Caco-2 (cell line): ENCODE measurements around the gene NLK. TPM values are rescaled to one million over a fixed set of nuclear protein-coding genes. Genes with fewer than 3 reads are reported as not detected.

Source experiments
- BruUV-seq: library from RNA; stranded (reverse); fragments of 400-500 nt; replicated peaks from 2 replicates; lab custom pipeline; 2021; lab: Mats Ljungman, UMichigan
- CTCF ChIA-PET: fragments of 300-600 bp; sonication (Branson Sonifier 250); formaldehyde crosslinking; loops from one replicate; lab custom pipeline; 2022; ENCODE audit warnings: antibody characterized with exemption; lab: Charles Lee
- POLR2A ChIA-PET: fragments of 300-600 bp; sonication (Branson Sonifier 250); formaldehyde crosslinking; loops from one replicate; lab custom pipeline; 2022; ENCODE audit warnings: antibody characterized with exemption; lab: Charles Lee
- DNase-seq, 2 experiments: peaks; one replicate each; pipeline versions ENCODE4 v3.0.0 to v3.0.0-alpha.2; 2020 to 2022
- H3K27me3 ChIP-seq: replicated peaks from 2 replicates; pipeline ENCODE4 v1.6.0; 2011; ENCODE audit warnings: low read length; ENCODE audit not compliant: control insufficient read depth, insufficient read depth
- H3K36me3 ChIP-seq: 2 replicates; pipeline ENCODE4 v1.5.1; 2011; ENCODE audit warnings: low read length; ENCODE audit not compliant: control insufficient read depth, insufficient read depth
- H3K4me1 ChIP-seq: fragments of 250-450 bp; sonication (Bioruptor Pico); 2 replicates; pipeline ENCODE4 v1.5.1; 2020; ENCODE audit warnings: mild to moderate bottlenecking
- H3K4me3 ChIP-seq: 2 replicates; pipeline ENCODE4 v1.5.1; 2011; ENCODE audit warnings: low read depth, mild to moderate bottlenecking, control low read depth, low read length
- H3K9me3 ChIP-seq: fragments of 250-450 bp; sonication (Bioruptor Pico); 2 replicates; pipeline ENCODE4 v1.5.1; 2020; ENCODE audit warnings: mild to moderate bottlenecking, moderate library complexity
- H3K27ac Mint-ChIP-seq: one replicate; pipeline ENCODE4 v1.8.0; 2022; ENCODE audit warnings: mixed read lengths; ENCODE audit not compliant: unreplicated experiment
- H3K27me3 Mint-ChIP-seq: one replicate; pipeline ENCODE4 v1.8.0; 2022; ENCODE audit warnings: mixed read lengths; ENCODE audit not compliant: insufficient read depth, unreplicated experiment
- H3K36me3 Mint-ChIP-seq: one replicate; pipeline ENCODE4 v1.8.0; 2022; ENCODE audit warnings: mild to moderate bottlenecking, mixed read lengths; ENCODE audit not compliant: insufficient read depth, unreplicated experiment
- H3K4me1 Mint-ChIP-seq: one replicate; pipeline ENCODE4 v1.8.0; 2022; ENCODE audit warnings: low read depth, mixed read lengths; ENCODE audit not compliant: unreplicated experiment
- H3K4me3 Mint-ChIP-seq: one replicate; pipeline ENCODE4 v1.8.0; 2022; ENCODE audit warnings: mild to moderate bottlenecking, moderate library complexity, mixed read lengths; ENCODE audit not compliant: unreplicated experiment
- H3K9me3 Mint-ChIP-seq: one replicate; pipeline ENCODE4 v1.8.0; 2022; ENCODE audit warnings: mixed read lengths; ENCODE audit not compliant: unreplicated experiment
- intact Hi-C: fragments of 100-400 bp; cut with micrococcal nuclease; formaldehyde crosslinking; loops from one replicate; pipeline ENCODE4 v1.10.0; 2022; ENCODE audit not compliant: unreplicated experiment
- total RNA-seq: library from RNA; stranded (reverse); gene quantifications from 2 replicates; pipeline ENCODE4 v1.2.3, GENCODE V29; 2022
- TF ChIP-seq, protein P1 (sequence below), 2 experiments: fragments of 200-600 bp in 1 of 2; IDR thresholded peaks; 1 replicate in 1 of 2; 2 replicates in 1 of 2; pipeline versions ENCODE4 v1.5.1 to v1.8.0; 2011 to 2022; ENCODE audit warnings: antibody characterized with exemption in 1 of 2, control low read depth in 1 of 2, inconsistent platforms in 1 of 2, low read depth in 1 of 2, low read length in 1 of 2, mild to moderate bottlenecking in 1 of 2, moderate library complexity in 1 of 2; ENCODE audit not compliant: insufficient read depth in 1 of 2, severe bottlenecking in 1 of 2, unreplicated experiment in 1 of 2

Gene NLK
- total RNA-seq, 1 experiment from 2014 or later: 87.3 TPM

DNA sequence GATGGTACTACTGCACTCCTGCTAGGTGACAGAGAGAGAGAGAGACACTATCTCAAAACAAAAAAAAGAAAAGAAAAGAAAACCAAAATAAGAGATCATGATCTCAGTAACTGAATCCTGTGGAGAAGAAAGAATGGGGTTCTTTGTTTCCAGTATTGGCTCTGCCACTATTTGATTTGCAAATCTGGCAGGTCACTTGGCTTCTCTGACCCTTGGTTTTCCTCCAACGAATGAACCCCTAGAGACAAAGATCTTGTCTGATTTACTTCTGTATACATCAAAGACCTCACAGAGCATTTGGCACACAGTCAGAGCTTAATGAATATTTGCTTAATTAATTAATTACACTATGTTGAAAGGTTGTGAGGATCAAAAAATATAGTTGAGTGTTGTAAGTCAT is 47.9 kb upstream of the NLK start:
- Mint-ChIP-seq H3K4me3 (no peak overlapping the region), H3K27ac (no peak overlapping the region), H3K27me3 (no peaks in the 10 kb centered on the region), H3K36me3 (no peaks in the 10 kb centered on the region), H3K4me1 (peaks cover 21% of the 10 kb centered on the region), H3K9me3 (peaks cover 13% of the 10 kb centered on the region)
- ChIA-PET CTCF (no interaction called here), POLR2A (no interaction called here)
- no peaks in the 10 kb centered on the region for H3K9me3 ChIP-seq
- peaks cover 37% of the 10 kb centered on the region for H3K4me1 ChIP-seq
- no peak for DNase-seq
- TF ChIP-seq, protein P1, sequence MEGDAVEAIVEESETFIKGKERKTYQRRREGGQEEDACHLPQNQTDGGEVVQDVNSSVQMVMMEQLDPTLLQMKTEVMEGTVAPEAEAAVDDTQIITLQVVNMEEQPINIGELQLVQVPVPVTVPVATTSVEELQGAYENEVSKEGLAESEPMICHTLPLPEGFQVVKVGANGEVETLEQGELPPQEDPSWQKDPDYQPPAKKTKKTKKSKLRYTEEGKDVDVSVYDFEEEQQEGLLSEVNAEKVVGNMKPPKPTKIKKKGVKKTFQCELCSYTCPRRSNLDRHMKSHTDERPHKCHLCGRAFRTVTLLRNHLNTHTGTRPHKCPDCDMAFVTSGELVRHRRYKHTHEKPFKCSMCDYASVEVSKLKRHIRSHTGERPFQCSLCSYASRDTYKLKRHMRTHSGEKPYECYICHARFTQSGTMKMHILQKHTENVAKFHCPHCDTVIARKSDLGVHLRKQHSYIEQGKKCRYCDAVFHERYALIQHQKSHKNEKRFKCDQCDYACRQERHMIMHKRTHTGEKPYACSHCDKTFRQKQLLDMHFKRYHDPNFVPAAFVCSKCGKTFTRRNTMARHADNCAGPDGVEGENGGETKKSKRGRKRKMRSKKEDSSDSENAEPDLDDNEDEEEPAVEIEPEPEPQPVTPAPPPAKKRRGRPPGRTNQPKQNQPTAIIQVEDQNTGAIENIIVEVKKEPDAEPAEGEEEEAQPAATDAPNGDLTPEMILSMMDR (IDR thresholded peaks at IDR 0.05; ENCODE audit: insufficient read depth in 1 of 2, low read depth in 1 of 2, low read length in 1 of 2, severe bottlenecking in 1 of 2, unreplicated experiment in 1 of 2): no peak
- no peaks in the 10 kb centered on the region for H3K27me3 ChIP-seq
- intact Hi-C loops: no loop called here
- H3K36me3 ChIP-seq: no peaks in the 10 kb centered on the region
- no peak overlapping the region for H3K4me3 ChIP-seq
- no TSS peak for BruUV-seq

DNA sequence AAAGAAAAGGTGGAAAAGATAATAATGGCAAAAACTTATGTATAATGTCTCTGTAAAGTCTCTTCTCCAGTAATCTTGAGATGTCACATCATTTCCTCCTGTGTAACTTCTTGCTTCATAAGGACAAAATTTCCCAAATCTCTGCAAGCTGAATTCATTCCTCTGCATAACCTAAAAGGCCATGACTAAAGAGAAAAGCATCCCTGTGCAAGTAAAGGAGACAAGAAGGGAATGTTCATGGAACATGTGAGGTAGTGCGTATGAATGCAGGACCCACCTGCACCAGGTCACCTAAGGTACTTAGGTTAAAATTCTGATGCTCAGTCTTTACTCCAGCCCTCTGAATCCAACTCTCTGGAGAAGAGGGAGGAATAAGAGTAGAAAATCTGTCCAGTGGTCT is 46.9 kb upstream of the NLK start:
- no peaks in the 10 kb centered on the region for H3K36me3 ChIP-seq
- H3K4me3 Mint-ChIP-seq: no peak overlapping the region
- H3K27ac Mint-ChIP-seq: peak overlapping the region; percentile 6
- ChIA-PET POLR2A (no interaction called here), CTCF (no interaction called here)
- no peak for DNase-seq
- H3K9me3 ChIP-seq: no peaks in the 10 kb centered on the region
- no peaks in the 10 kb centered on the region for H3K36me3 Mint-ChIP-seq
- peaks cover 4% of the 10 kb centered on the region for H3K9me3 Mint-ChIP-seq
- H3K27me3 ChIP-seq: no peaks in the 10 kb centered on the region
- H3K4me1 Mint-ChIP-seq: peaks cover 21% of the 10 kb centered on the region
- intact Hi-C loops: no loop called here
- BruUV-seq: no TSS peak
- H3K4me3 ChIP-seq: no peak overlapping the region
- H3K4me1 ChIP-seq: peaks cover 31% of the 10 kb centered on the region
- TF ChIP-seq, protein P1 (IDR thresholded peaks at IDR 0.05; ENCODE audit: insufficient read depth in 1 of 2, low read depth in 1 of 2, low read length in 1 of 2, severe bottlenecking in 1 of 2, unreplicated experiment in 1 of 2): no peak
- H3K27me3 Mint-ChIP-seq: no peaks in the 10 kb centered on the region

DNA sequence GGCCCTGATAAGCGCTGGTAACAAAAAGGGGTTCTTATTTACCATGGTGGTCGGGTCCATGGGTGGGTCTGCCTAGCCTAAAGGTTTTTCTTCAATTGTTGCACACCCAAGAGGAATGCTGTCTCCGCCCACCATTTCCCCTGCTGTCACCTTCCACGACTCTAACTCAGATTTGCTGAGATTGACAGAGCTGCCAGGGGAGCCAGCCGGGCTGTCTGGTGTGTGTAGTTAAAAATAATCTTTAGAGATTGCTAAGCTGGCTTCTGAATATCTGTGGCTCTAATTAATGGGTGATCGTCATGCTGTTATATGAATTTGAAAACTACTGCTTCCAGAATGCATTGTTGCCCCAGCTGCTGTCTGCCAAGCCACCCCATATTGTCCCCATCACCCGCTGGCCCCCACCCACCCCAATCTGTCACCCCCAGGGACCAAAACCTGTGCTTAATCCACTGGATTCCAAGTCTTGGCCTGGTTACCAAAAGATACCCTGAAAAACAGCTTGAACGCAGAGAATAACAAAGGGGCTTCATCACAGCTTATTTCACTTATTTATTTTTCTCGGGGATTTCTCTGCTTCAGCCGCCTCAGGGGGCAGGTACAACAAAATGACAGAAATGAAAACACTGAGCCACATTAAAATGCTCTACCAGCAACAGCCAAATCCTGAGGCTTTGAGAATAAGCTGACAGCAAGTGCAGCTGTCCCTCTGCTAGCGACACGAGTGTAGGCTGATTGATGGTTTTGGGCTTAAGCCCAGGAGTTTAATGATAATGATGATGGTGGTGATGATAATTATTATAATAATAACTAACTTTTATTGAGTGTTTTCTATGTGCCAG is 46.1 kb upstream of the NLK start:
- Histone ChIP-seq H3K27me3 (no peaks in the 10 kb centered on the region), H3K9me3 (no peaks in the 10 kb centered on the region), H3K4me1 (peaks cover 28% of the 10 kb centered on the region), H3K4me3 (no peak overlapping the region), H3K36me3 (no peaks in the 10 kb centered on the region)
- ChIA-PET POLR2A (no interaction called here), CTCF (no interaction called here)
- no peak overlapping the region for H3K4me3 Mint-ChIP-seq
- H3K27ac Mint-ChIP-seq: no peak overlapping the region
- peaks cover 14% of the 10 kb centered on the region for H3K4me1 Mint-ChIP-seq
- H3K27me3 Mint-ChIP-seq: no peaks in the 10 kb centered on the region
- DNase-seq: no peak
- intact Hi-C loops: no loop called here
- no peaks in the 10 kb centered on the region for H3K36me3 Mint-ChIP-seq
- no peaks in the 10 kb centered on the region for H3K9me3 Mint-ChIP-seq
- TF ChIP-seq, protein P1 (IDR thresholded peaks at IDR 0.05; ENCODE audit: insufficient read depth in 1 of 2, low read depth in 1 of 2, low read length in 1 of 2, severe bottlenecking in 1 of 2, unreplicated experiment in 1 of 2): no peak
- no TSS peak for BruUV-seq
